Measurements from ENCODE around the gene WRNIP1.

DNA sequence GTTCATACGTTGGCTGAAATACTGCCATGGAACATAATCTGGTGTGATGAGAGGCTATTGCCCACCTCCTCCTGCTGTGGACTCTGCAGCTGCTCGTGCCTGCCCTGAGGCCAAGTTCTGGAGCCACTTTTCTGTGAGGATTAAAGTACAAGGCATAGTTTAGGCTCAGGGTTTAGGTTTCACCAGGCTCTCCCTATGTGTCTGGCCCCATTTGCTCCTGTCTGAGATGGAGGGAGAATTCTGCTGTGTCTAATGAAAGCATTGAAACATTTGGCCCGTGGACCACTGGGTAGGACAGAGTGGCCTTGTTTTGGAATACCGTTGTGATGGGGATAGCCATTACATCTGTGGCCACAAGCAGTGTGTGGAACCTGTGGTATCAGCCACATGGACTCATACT is 5.9 kb downstream of the WRNIP1 start:
- TF ChIP-seq CTCF (IDR thresholded peaks at IDR 0.05) (no peak), POLR2A (IDR thresholded peaks at IDR 0.05) (no peak)
